Esophagus (tissue), 2 donors: ENCODE measurements around the gene CSH1. TPM values are rescaled to one million over a fixed set of nuclear protein-coding genes. Genes with fewer than 3 reads are reported as not detected.
"Not testable (repeated sequence)": the region's sequence is repeated elsewhere in the genome, so short reads cannot be mapped to it uniquely, and the experiment has no call there.

Experiments
- H3K27ac ChIP-seq, 2 donors: one replicate each; pipeline ENCODE4 v1.5.1; 2013; ENCODE audit warnings: low read depth in 2 of 2, mild to moderate bottlenecking in 2 of 2, inconsistent platforms in 1 of 2, low read length in 1 of 2, moderate library complexity in 1 of 2
- H3K27me3 ChIP-seq, 2 donors: one replicate each; pipeline ENCODE4 v1.6.1; 2013; ENCODE audit warnings: low read length in 2 of 2, control low read depth in 1 of 2, mild to moderate bottlenecking in 1 of 2; ENCODE audit not compliant: insufficient read depth in 2 of 2, control insufficient read depth in 1 of 2
- H3K36me3 ChIP-seq, 2 donors: one replicate each; pipeline ENCODE4 v1.6.1; 2013; ENCODE audit warnings: low read length in 1 of 2; ENCODE audit not compliant: control insufficient read depth in 2 of 2, insufficient read depth in 2 of 2
- H3K4me1 ChIP-seq, 2 donors: one replicate each; pipeline ENCODE4 v1.6.1; 2013; ENCODE audit warnings: low read length in 1 of 2; ENCODE audit not compliant: control insufficient read depth in 2 of 2, insufficient read depth in 2 of 2
- H3K4me3 ChIP-seq, 2 donors: one replicate each; pipeline ENCODE4 v1.5.1; 2013; ENCODE audit warnings: low read length in 2 of 2, mild to moderate bottlenecking in 2 of 2, low read depth in 1 of 2, moderate library complexity in 1 of 2
- H3K9me3 ChIP-seq, 2 donors: one replicate each; pipeline ENCODE4 v1.6.1; 2013; ENCODE audit warnings: mild to moderate bottlenecking in 2 of 2, low read depth in 1 of 2, low read length in 1 of 2, moderate library complexity in 1 of 2; ENCODE audit not compliant: control insufficient read depth in 2 of 2, insufficient read depth in 1 of 2
- WGBS, 2 donors: extraction: QIAGEN DNeasy Blood & Tissue Kit; methylation state at CpG; one replicate each; pipeline ENCODE4 v1.1.7; 2013; 5-methylcytosine and 5-hydroxymethylcytosine counted together
- polyA plus RNA-seq, 2 donors: library from polyadenylated mRNA; stranded (reverse); fragments of 200-250 nt; gene quantifications; one replicate each; pipeline ENCODE4 v1.2.3, GENCODE V29; 2013
- donor health status: healthy with polysubstance abuse.
- donor health status: Bipolar disorder and iron deficiency.

CSH1 gene
- polyA plus RNA-seq, 2 donors, result not detected

DNA sequence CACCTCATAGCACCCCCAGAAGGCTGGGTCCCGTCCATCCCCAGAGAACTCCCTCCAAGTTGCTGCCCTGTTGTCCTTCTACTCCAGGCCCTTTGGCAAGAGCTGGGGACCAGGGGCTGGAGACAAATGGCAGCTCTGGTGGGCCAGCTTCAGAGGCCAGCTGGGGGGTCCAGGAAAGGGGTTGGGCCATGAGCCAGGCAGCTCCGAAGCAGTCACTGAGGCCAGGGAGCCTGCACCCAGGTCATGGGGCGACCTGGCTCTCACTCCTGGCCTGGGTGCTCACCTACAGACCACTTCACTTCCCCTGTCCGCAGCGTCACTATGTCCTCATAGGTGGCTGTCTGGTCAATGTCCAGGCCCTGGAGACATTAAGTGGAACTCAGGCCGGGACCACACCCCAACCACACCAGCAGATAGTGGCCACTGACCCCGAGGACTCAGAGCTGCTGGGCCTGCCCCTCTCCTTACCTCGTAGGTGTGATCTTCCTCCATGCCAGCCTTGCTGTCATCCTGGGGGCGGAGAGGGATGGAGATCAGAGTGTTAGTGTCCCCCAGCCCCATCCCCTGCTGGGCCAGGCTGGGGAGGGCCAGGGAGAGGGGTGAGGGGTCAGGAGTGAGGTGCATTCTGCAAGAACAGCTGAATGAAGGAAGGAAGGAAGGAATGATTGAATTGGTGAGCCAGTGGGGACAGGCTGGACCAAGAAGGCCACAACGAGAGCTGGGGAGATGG lies 32.8 kb upstream of the CSH1 start:
- Histone ChIP-seq H3K27me3 (no peaks in the 10 kb centered on the region), H3K4me3 (no peak overlapping the region), H3K9me3 (peaks cover 0 to 3% of the 10 kb centered on the region in 2 donors), H3K36me3 (no peaks in the 10 kb centered on the region), H3K27ac (no peak overlapping the region), H3K4me1 (peaks cover 0 to 13% of the 10 kb centered on the region in 2 donors)
- WGBS, 2 donors, result 91 to 94% methylated on average over 10 of the region's 10 CpGs

DNA sequence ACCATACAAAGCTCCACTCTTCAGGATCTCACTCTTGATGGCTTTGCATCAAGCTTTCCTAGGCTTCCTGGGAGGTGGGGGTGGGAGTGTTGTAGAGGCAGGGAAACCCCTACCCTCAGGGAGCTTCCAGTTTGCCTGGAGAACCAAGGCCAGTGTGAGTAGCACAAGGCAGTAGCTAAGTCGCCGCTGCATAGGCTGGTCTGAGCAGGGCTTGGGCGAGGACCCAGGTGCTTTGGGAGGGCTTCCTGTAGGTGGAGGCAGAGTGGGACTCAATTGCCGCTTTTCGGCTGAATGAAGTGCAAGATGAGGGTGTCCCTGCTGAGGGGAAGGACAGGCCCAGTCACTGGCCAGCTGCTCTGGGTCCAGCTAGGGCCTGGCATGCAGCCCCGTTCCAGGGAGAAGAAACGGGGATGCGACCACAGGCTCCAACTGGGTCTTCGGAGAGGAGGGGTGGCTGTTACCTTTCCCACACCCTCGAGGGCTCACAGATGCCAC lies 31.8 kb upstream of the CSH1 start:
- peaks cover 0 to 13% of the 10 kb centered on the region in 2 donors for H3K4me1 ChIP-seq
- H3K4me3 ChIP-seq, result no peak overlapping the region
- H3K27ac ChIP-seq, result no peak overlapping the region
- no peaks in the 10 kb centered on the region for H3K36me3 ChIP-seq
- H3K9me3 ChIP-seq, result peaks cover 0 to 3% of the 10 kb centered on the region in 2 donors
- WGBS, 2 donors, result 85 to 86% methylated on average over 10 of the region's 10 CpGs
- no peaks in the 10 kb centered on the region for H3K27me3 ChIP-seq

DNA sequence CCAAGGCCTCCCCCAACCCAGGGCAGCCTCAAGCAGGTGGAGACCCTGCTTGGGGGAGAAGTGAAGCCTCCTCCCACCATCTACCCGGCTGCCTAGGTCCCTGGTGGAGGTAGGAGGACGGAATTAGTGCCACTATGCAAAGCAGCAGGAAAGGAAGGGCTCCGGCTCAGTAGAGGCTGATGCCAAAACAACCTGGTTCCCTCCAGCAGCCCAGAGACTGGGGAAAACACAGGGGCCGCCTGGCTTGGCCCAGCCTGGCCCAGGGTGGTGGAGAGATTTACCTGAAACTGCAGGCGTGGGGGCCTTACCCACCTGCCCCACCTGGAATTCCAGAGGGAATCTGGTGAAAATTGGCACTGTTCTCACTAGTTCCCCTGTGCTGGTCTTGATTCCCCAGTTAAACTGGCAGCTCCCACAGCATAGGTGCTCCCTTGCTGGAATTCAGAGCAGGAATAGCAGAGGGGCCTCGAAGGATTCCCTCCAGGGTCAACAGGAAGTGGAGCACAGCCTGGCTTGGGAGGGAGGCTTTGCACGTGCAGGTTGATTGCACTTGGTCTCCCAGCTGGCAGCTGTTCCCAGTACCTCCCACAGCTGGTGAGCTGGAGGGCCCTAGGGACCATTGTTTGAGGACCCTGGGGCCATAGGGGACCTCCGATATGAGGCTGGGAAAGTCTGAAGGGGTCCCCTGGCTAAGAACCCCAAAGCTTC lies 31.2 kb upstream of the CSH1 start:
- WGBS, 2 donors, result 60 to 75% methylated on average over 8 of the region's 8 CpGs
- H3K4me1 ChIP-seq, result peaks cover 0 to 13% of the 10 kb centered on the region in 2 donors
- H3K9me3 ChIP-seq, result peaks cover 0 to 3% of the 10 kb centered on the region in 2 donors
- no peak overlapping the region for H3K27ac ChIP-seq
- H3K4me3 ChIP-seq, result no peak overlapping the region
- no peaks in the 10 kb centered on the region for H3K36me3 ChIP-seq
- no peaks in the 10 kb centered on the region for H3K27me3 ChIP-seq

DNA sequence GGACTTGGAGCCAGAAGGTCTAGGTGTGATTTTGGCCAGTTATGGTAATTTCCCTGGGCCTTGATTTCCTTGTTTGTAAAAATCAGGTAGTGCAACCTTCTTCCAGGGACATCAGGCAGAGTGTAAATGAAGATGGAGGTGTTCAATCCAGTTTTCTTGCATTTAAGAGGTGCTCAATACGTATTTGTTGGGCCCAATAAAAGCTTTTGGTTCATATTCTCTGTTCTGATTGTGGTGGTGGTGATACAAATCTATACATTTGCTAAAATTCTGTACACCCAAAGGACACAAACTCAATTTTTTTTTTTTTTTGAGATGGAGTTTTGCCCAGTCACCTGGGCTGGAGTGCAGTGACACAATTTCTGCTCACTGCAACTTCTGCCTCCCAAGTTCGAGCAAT lies 29.8 kb upstream of the CSH1 start:
- H3K27ac ChIP-seq, result no peak overlapping the region
- 94 to 98% methylated on average over 2 of the region's 2 CpGs for WGBS, 2 donors
- no peaks in the 10 kb centered on the region for H3K27me3 ChIP-seq
- no peaks in the 10 kb centered on the region for H3K36me3 ChIP-seq
- H3K4me1 ChIP-seq, result peaks cover 0 to 13% of the 10 kb centered on the region in 2 donors
- no peaks in the 10 kb centered on the region for H3K9me3 ChIP-seq
- no peak overlapping the region for H3K4me3 ChIP-seq

DNA sequence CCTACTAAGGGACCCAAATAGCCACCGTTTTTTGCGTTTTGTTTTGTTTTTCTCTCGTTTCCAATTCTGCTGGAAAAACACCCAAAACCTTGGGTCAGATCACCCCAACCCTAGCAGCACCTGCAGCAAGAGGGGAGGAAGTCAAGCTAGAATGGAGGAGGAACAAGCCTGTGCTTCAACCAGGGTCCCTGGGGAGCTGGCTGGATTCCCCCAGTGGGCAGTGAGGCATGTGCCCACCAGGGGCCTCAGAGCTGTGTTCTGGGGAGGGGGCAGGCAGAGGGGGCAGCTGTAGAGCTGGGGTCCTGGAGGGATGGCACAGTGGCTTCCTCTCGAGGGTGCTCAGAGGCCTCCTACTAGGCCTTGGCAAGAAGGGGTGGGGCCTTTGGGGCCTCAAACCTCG lies 29.2 kb upstream of the CSH1 start:
- H3K4me3 ChIP-seq, result no peak overlapping the region
- peaks cover 0 to 11% of the 10 kb centered on the region in 2 donors for H3K4me1 ChIP-seq
- no peak overlapping the region for H3K27ac ChIP-seq
- WGBS, 2 donors, result 66 to 76% methylated on average over 5 of the region's 5 CpGs
- H3K27me3 ChIP-seq, result no peaks in the 10 kb centered on the region
- H3K36me3 ChIP-seq, result no peaks in the 10 kb centered on the region
- H3K9me3 ChIP-seq, result no peaks in the 10 kb centered on the region

DNA sequence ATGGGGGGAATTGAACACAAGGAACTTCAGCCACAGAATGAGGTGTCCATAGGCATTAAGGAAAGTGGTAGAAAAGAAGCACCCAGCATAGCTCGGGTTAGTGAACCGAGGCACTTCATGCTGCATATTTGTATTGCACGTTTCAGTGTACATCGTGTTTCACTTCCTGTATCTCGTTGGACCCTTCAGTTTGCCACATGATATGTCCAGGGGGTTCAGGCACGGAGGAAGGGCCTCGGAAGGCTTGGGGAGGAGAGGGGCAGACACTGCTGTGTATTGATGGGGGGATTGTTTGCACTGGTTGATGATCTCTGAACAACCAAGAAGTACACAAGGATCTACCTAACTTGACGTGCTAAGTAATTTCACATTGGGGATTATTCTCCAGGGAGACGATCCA lies 26.0 kb upstream of the CSH1 start:
- not testable (repeated sequence) for H3K27me3 ChIP-seq, H3K4me1 ChIP-seq, H3K27ac ChIP-seq, H3K4me3 ChIP-seq, H3K36me3 ChIP-seq, H3K9me3 ChIP-seq
- 74 to 81% methylated on average over 9 of the region's 9 CpGs for WGBS, 2 donors

DNA sequence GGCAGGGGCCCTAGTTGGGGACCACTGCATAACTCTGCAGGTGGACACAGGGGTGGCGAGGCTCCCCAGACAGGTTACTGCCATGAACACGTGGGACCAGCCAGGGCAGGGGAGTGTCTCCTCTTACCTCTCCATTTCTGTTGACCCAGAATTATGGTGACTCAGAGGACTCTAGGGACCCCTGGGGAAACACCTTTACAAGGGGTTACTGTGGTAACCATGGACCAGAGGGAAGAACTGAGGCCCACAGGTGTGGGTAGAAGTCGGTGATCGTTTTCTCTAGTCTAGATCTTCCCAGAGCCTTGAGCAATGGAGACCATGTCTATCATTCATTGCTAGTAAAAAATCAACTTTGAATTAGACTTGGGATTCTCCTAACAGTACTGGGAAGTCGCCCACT lies 24.4 kb upstream of the CSH1 start:
- 84 to 86% methylated on average over 5 of the region's 5 CpGs for WGBS, 2 donors
- not testable (repeated sequence) for H3K27me3 ChIP-seq, H3K36me3 ChIP-seq, H3K9me3 ChIP-seq, H3K27ac ChIP-seq, H3K4me3 ChIP-seq, H3K4me1 ChIP-seq

DNA sequence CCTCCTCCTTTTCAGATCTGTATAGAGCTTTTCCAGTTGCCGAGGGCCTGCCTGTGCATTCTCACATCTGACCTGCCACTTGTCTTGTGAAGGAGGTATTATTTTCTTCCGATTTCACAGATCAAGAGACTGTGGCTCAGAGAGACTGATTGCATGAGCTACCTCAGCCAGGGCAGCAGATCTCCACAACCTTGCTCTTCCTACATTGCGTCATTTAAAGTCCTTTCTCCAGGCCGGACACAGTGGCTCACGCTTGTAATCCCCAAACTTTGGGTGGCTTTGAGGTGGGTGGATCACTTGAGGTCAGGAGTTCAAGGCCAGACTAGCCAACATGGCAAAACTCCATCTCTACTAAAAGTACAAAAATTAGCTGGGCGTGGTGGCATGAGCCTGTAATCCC lies 23.7 kb upstream of the CSH1 start:
- not testable (repeated sequence) for H3K36me3 ChIP-seq, H3K27me3 ChIP-seq, H3K4me3 ChIP-seq, H3K27ac ChIP-seq, H3K4me1 ChIP-seq, H3K9me3 ChIP-seq
- WGBS, 2 donors, result 78 to 80% methylated on average over 6 of the region's 6 CpGs

DNA sequence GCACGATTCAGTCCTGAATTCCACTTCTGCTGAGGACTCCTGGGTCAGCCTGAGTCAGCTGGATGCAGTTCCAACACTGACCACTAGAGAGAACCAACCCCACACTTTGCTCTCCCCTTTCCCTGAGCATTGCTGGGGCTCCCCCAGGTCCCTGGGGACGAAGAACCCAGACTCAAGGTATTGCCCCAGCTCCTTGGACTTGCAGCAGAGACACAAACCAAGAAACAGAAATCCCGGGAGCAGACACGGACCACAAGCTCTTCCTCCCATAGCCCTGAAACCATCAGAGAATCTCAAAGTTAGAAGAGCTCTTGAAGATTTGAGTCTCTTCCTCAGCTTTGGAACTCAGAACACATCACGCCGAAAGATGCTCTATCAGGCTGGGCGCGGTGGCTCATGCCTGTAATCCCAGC lies 22.9 kb upstream of the CSH1 start:
- H3K36me3 ChIP-seq, result no peaks in the 10 kb centered on the region
- no peaks in the 10 kb centered on the region for H3K4me1 ChIP-seq
- no peaks in the 10 kb centered on the region for H3K27me3 ChIP-seq
- WGBS, 2 donors, result 44 to 45% methylated on average over 8 of the region's 8 CpGs
- H3K4me3 ChIP-seq, result no peak overlapping the region
- H3K27ac ChIP-seq, result no peak overlapping the region
- H3K9me3 ChIP-seq, result no peaks in the 10 kb centered on the region
